Upper lobe of left lung (tissue), 6 donors: ENCODE measurements around the gene ZNF746. TPM values are rescaled to one million over a fixed set of nuclear protein-coding genes. Genes with fewer than 3 reads are reported as not detected.

ENCODE experiments used
- ATAC-seq, 2 donors: fragments of 200-7000 bp; cut with Tn5 transposase; one replicate each; pipeline ENCODE4 v1.9.1; 2022; ENCODE audit warnings: mild to moderate bottlenecking in 2 of 2, moderate library complexity in 2 of 2; ENCODE audit not compliant: low FRiP score in 2 of 2
- DNase-seq, 2 donors: peaks; one replicate each; pipeline ENCODE4 v3.0.0-alpha.2; 2019 to 2020
- H3K27ac ChIP-seq, 4 donors: fragments of 200-600 bp; sonication (generic); one replicate each; pipeline ENCODE4 v1.5.1; 2016 to 2019
- H3K27me3 ChIP-seq, 4 donors: fragments of 200-600 bp; sonication (generic); one replicate each; pipeline ENCODE4 v1.5.1; 2017 to 2019
- H3K36me3 ChIP-seq, 4 donors: fragments of 200-600 bp; sonication (generic); one replicate each; pipeline ENCODE4 v1.5.1; 2016 to 2019
- H3K4me1 ChIP-seq, 4 donors: fragments of 200-600 bp; sonication (generic); one replicate each; pipeline ENCODE4 v1.5.1; 2018 to 2019
- H3K4me3 ChIP-seq, 4 donors: fragments of 200-600 bp; sonication (generic); one replicate each; pipeline ENCODE4 v1.5.1; 2017 to 2019; ENCODE audit warnings: mild to moderate bottlenecking in 2 of 4, moderate library complexity in 1 of 4
- H3K9me3 ChIP-seq, 4 donors: fragments of 200-600 bp; sonication (generic); one replicate each; pipeline ENCODE4 v1.5.1; 2018 to 2019
- EP300 ChIP-seq, 4 donors: sonication (generic); formaldehyde crosslinking; IDR thresholded peaks; one replicate each; pipeline ENCODE4 v1.5.1; 2017; ENCODE audit warnings: antibody characterized with exemption in 4 of 4, control low read depth in 2 of 4
- POLR2A ChIP-seq, 4 donors: fragments of 450-650 bp; IDR thresholded peaks; one replicate each; pipeline ENCODE4 v1.5.1; 2016 to 2017; ENCODE audit warnings: antibody characterized with exemption in 4 of 4, mild to moderate bottlenecking in 2 of 4
- POLR2AphosphoS5 ChIP-seq, 2 donors: sonication (generic); formaldehyde crosslinking; IDR thresholded peaks; one replicate each; pipeline ENCODE4 v1.5.1; 2017; ENCODE audit warnings: antibody characterized with exemption in 2 of 2
- WGBS, 2 donors: methylation state at CpG; one replicate each; pipeline ENCODE4 v1.1.5; 2017 to 2018; 5-methylcytosine and 5-hydroxymethylcytosine counted together
- total RNA-seq, 6 donors: library from RNA; depleted of rRNA in 4 of 6; stranded (reverse); fragments of >200 nt in 4 of 6; gene quantifications; one replicate each; pipeline versions ENCODE4 v1.1.0 to v1.2.1, GENCODE V29; 2016 to 2021
- TF ChIP-seq, protein P1 (sequence below), 6 experiments: fragments of 450-650 bp in 4 of 6; fragments of 200-600 bp in 2 of 6; sonication (generic) in 2 of 6; IDR thresholded peaks; one replicate each; pipeline ENCODE4 v1.5.1; 2016 to 2019; ENCODE audit warnings: antibody characterized with exemption in 6 of 6
- donor health status: DM: no; HTN: no; CAD: no; lungs with moderate emphysema.
- donor health status: DM: no; HTN: yes; CAD: no; lungs with severe emphysema.

ZNF746 gene
- total RNA-seq, 6 donors from 2014 or later = 19.4 to 54.5 (median 25.2) TPM

DNA sequence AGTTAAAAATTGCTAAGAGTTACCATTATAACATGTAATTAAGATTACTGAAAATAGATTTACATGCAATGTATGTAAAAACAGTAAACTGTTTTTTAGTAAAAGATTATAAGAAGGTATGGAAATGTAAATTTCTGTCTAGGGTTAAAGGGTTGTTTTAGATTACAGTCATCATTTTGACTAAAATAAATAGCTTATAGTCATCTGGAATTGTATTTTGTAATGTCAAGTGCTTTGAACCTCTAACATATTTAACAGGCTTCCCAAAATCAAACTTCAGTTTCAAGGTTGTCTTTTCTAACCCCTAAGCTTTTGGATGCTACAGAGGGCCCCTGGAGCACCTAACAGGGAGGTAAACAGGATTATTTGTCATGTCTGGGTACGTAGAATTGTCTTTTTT is 35.0 kb upstream of the ZNF746 start:
- no peaks in the 10 kb centered on the region for H3K4me1 ChIP-seq
- TF ChIP-seq POLR2A (IDR thresholded peaks at IDR 0.05) = no peak
- no peak for TF ChIP-seq POLR2AphosphoS5 (IDR thresholded peaks at IDR 0.05)
- TF ChIP-seq EP300 (IDR thresholded peaks at IDR 0.05) = no peak
- TF ChIP-seq, protein P1, sequence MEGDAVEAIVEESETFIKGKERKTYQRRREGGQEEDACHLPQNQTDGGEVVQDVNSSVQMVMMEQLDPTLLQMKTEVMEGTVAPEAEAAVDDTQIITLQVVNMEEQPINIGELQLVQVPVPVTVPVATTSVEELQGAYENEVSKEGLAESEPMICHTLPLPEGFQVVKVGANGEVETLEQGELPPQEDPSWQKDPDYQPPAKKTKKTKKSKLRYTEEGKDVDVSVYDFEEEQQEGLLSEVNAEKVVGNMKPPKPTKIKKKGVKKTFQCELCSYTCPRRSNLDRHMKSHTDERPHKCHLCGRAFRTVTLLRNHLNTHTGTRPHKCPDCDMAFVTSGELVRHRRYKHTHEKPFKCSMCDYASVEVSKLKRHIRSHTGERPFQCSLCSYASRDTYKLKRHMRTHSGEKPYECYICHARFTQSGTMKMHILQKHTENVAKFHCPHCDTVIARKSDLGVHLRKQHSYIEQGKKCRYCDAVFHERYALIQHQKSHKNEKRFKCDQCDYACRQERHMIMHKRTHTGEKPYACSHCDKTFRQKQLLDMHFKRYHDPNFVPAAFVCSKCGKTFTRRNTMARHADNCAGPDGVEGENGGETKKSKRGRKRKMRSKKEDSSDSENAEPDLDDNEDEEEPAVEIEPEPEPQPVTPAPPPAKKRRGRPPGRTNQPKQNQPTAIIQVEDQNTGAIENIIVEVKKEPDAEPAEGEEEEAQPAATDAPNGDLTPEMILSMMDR (IDR thresholded peaks at IDR 0.05) = no peak
- no peak overlapping the region for H3K27ac ChIP-seq
- H3K4me3 ChIP-seq = no peak overlapping the region
- 87 to 94% methylated on average over 1 of the region's 1 CpG for WGBS, 2 donors
- H3K27me3 ChIP-seq = no peaks in the 10 kb centered on the region
- ATAC-seq (no peak), DNase-seq (no peak)
- no peaks in the 10 kb centered on the region for H3K36me3 ChIP-seq
- H3K9me3 ChIP-seq = peaks cover 43 to 63% (median 53%) of the 10 kb centered on the region in 4 donors

DNA sequence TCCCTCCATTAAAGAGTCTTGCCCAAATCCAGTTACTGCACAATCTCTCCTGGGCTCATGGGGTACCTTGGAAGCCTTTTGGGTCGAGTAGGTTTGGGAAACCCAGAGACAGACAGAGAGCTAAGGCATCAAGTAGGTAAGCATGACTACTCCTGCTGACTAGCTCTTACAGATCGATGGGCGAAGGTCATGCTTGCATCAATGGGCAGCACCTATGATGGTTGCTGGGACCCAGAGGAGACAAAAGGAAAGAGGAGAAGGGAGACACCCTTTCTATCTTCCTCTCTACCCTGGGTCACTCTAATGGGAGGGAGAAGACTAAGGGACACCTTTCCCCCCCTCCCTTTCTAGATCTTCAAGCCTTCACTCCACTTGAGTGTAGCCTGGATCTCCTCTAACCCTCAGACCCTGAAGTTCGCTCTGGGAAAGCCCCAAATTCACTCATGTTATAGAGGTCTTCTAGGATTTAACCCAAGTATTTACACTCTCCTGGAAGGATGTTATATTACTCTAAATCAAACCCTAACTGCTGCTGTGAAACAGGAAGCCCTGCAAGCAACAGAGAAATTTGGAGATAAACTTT is 31.6 kb upstream of the ZNF746 start:
- Histone ChIP-seq H3K27me3 (no peaks in the 10 kb centered on the region), H3K4me3 (no peak overlapping the region), H3K4me1 (no peaks in the 10 kb centered on the region), H3K27ac (no peak overlapping the region), H3K9me3 (peaks cover 45 to 68% (median 55%) of the 10 kb centered on the region in 4 donors), H3K36me3 (no peaks in the 10 kb centered on the region)
- WGBS, 2 donors = 50 to 57% methylated on average over 4 of the region's 4 CpGs
- DNase-seq (no peak), ATAC-seq (no peak)
- TF ChIP-seq POLR2AphosphoS5 (IDR thresholded peaks at IDR 0.05) (no peak), EP300 (IDR thresholded peaks at IDR 0.05) (no peak), POLR2A (IDR thresholded peaks at IDR 0.05) (no peak)
- TF ChIP-seq, protein P1 (IDR thresholded peaks at IDR 0.05) = no peak

- Histone ChIP-seq H3K4me3 (no peak overlapping the region), H3K4me1 (no peaks in the 10 kb centered on the region), H3K27me3 (no peaks in the 10 kb centered on the region), H3K9me3 (peaks cover 39 to 55% (median 45%) of the 10 kb centered on the region in 4 donors), H3K27ac (no peak overlapping the region), H3K36me3 (no peaks in the 10 kb centered on the region)
- no peak for DNase-seq
- ATAC-seq = no peak
- 72 to 78% methylated on average over 1 of the region's 1 CpG for WGBS, 2 donors
- TF ChIP-seq POLR2AphosphoS5 (IDR thresholded peaks at IDR 0.05) (no peak), POLR2A (IDR thresholded peaks at IDR 0.05) (no peak), EP300 (IDR thresholded peaks at IDR 0.05) (no peak)
- TF ChIP-seq, protein P1 (IDR thresholded peaks at IDR 0.05) = no peak
Observed at GRCh38 chr7:149527414-149527813, 29.8 kb upstream of the ZNF746 start.

DNA sequence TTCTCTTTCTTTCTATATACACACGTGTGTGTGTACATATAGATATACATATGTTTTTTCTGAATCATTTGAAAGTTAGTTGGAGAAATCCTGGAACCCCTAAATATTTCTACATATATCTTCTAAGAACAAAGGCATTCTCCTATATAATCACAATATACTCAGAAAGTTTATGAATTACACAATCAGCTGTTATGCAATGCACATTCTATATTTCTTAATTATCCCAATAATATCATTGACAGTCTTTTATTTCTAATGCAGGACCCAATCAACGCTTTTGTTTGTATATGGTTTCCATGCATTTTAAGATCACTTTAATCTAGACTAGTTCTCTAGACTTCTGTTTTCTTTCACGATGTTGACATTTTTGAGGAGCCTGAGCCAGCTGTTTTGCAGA is 27.7 kb upstream of the ZNF746 start:
- Histone ChIP-seq H3K27ac (no peak overlapping the region), H3K4me1 (no peaks in the 10 kb centered on the region), H3K27me3 (no peaks in the 10 kb centered on the region), H3K4me3 (no peak overlapping the region), H3K9me3 (peaks cover 26 to 34% (median 28%) of the 10 kb centered on the region in 4 donors), H3K36me3 (no peaks in the 10 kb centered on the region)
- ATAC-seq (no peak), DNase-seq (no peak)
- 74 to 77% methylated on average over 3 of the region's 3 CpGs for WGBS, 2 donors
- TF ChIP-seq EP300 (IDR thresholded peaks at IDR 0.05) = no peak
- TF ChIP-seq POLR2AphosphoS5 (IDR thresholded peaks at IDR 0.05) = no peak
- no peak for TF ChIP-seq POLR2A (IDR thresholded peaks at IDR 0.05)
- TF ChIP-seq, protein P1 (IDR thresholded peaks at IDR 0.05) = no peak

GRCh38 chr7:149524394-149524793 is 26.8 kb upstream of the ZNF746 start:
- Histone ChIP-seq H3K27ac (no peak overlapping the region), H3K4me1 (no peaks in the 10 kb centered on the region), H3K36me3 (no peaks in the 10 kb centered on the region), H3K4me3 (no peak overlapping the region), H3K27me3 (no peaks in the 10 kb centered on the region), H3K9me3 (peaks cover 17 to 25% (median 20%) of the 10 kb centered on the region in 4 donors)
- DNase-seq = no peak
- ATAC-seq = no peak
- TF ChIP-seq, protein P1 (IDR thresholded peaks at IDR 0.05) = no peak
- no peak for TF ChIP-seq POLR2AphosphoS5 (IDR thresholded peaks at IDR 0.05)
- no peak for TF ChIP-seq POLR2A (IDR thresholded peaks at IDR 0.05)
- TF ChIP-seq EP300 (IDR thresholded peaks at IDR 0.05) = no peak
